GM18511 (cell line): ENCODE measurements around the gene EDRF1.
"Not testable (repeated sequence)": the region's sequence is repeated elsewhere in the genome, so short reads cannot be mapped to it uniquely, and the experiment has no call there.

Experiments
- ATAC-seq: cut with Tn5 transposase; IDR thresholded peaks from one replicate; pipeline ENCODE4 v1.9.1; 2021; ENCODE audit warnings: mild to moderate bottlenecking, moderate library complexity; ENCODE audit not compliant: unreplicated experiment

EDRF1 gene

GRCh38 chr10:125719173-125720001 lies at the start of gene EDRF1:
Gene EDRF1 (plus strand): TSS chr10:125719709. CDS start chr10:125719808, 99 bp downstream.
- ATAC-seq: peak; percentile 84

GRCh38 chr10:125672884-125673283 lies 46.6 kb upstream of the EDRF1 start:
- no peak for ATAC-seq

- no peak for ATAC-seq
These were observed 40.1 kb upstream of the EDRF1 start for GRCh38 chr10:125679436-125679835.

GRCh38 chr10:125683063-125683462 lies 36.4 kb upstream of the EDRF1 start, which contains the start of gene TEX36:
Gene TEX36 (minus strand): TSS chr10:125683163. CDS start chr10:125682989, 174 bp downstream.
- ATAC-seq: no peak

DNA sequence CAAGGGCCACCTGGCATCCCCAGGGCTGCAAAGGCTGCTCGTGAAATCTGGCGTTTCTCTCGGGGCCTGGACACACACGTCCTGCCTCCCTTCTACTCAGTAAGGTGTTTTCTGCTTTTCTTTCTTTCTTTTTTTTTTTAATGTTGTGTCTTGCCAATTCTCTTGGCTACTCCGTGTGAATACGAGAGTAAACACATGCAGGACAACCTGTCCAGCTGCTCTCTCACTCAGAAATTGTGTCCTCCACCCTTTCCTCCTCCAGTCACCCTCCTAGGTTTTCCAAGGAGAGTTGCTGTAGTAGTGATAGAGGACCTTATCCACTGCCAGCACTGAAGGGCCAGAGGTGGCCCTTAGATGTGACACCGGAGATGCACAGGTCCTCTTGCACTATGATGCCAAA lies 35.7 kb upstream of the EDRF1 start:
- no peak for ATAC-seq

GRCh38 chr10:125684581-125684980 lies 34.9 kb upstream of the EDRF1 start:
- ATAC-seq: no peak

DNA sequence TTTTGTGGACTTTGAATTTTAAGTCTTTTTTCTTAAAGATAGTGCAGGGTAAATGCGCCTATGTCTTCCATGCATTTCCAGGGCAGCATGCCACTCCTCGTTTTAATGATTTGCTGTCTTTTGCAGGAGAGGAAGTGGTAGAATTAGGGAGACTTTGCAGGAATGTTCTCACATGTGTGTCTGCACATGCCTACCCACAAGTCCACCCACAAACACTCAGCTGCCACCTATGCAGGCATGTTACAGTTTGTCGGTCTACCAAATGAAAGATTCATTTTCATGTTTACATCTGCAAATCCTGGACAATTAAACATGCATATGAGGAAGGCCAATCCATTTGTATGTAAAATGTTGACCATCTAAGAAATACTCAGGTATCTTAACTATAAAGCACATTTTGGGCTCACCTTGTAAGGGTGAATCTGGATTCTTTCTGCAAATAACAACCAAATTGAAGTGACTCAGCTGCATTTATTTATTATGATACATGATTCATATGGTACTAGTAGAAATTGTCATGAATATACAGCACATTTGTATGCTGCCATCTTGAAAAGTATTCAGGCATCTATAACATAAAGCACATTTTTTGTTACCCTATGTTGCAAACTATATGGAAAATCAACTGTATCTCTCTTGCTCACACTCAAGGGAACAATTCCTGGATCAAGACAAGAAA lies 31.9 kb upstream of the EDRF1 start:
- ATAC-seq: no peak

- no peak for ATAC-seq
These were observed 29.4 kb upstream of the EDRF1 start for GRCh38 chr10:125689955-125690569.

DNA sequence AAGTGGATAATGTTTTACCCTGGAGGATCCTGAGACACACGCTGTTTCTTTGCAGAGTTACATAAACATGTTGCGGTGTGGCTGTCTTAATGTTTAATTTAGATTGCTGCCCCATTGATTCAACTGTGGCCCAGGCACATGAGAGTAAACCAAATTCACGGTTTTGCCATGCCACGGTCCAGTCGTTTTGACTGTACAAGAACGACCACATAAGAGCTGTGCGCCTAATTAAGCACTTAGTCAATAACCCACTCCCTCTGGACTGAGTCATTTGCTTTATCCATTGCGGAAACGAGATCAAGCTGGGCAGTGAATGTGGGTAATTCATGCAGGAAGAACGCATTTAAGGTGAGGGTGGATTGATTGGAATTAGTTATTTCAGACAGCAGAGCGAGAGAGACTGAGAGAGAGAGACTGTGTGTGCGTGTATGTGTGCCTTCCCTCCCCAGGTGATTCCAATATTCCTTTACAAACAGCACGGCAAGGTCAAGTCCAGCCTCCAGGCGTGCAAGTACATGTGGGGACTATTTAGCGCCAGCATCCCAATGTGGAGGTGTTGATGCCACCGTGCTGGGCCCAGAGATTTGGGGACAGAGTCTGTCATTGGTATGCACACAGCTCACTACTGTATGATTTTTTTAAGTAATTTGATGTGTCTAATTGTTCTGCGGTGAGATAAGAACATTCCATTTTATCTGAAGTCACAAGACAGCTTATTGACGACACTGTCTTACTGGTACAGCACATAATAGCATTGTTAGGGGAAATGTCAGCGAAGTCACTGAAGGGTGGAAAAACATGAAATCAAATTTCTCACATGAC lies 28.1 kb upstream of the EDRF1 start:
- no peak for ATAC-seq

DNA sequence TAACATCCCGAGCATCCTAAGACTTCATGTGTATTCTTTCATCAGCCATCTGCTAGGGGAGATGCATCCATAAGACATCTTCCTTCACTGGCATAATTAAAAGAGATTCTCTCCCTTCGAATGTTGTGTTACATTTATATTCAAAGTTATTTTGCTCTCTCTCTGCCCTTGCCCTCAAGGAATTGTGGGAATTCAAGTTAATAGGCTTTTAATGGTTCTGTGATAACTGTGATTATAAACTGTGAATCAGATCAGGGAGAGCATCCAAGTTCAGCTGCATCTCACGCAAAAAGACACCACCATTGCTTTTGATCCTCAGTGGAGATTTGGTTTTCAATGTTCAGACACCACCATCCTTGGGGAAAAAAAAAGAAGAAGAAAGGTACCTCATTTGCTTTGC lies 27.3 kb upstream of the EDRF1 start:
- ATAC-seq: no peak

DNA sequence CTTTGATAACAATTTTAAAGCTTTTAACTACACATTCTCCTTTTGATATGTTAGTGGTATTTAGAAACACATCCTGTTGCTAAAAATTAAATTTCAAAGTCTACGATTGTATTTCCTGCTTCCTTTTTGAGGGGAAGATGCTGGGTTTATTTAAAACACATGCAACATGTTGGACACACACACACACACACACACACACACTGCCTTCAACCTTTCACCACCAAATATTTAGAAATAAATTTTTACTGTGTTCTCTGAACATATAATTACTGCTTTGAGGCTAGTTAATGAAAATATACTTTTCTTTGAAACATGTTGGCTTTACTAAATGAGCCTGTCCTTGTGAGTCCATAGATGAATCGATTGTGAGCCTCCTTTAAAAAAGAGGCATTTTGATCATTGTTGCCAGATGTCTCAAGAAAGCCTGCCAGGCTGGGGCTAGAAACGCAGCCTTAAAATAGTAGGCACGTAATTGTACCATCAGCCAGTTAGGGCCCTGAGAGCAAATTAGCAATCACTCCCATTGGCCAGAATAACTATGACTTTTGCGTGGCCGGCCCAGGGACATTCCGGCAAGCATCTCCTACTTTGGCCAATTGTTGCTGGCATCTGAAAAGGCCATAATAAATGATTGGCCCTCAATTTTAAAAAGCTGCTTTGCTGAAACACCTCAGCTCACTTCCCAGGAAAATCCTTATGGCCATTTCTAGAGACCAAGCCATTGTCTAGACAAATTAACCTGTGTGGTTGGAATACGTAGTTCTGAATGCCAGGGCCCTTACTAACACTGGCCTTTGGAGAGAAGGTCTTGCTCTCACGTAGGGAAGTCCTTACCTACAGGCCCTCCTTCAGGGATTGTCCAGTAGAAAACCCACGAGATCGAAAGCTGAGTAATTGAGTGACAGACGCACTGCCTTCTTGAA lies 26.6 kb upstream of the EDRF1 start:
- ATAC-seq: no peak

- ATAC-seq: no peak
These were observed 26.0 kb upstream of the EDRF1 start for GRCh38 chr10:125693524-125693847.

GRCh38 chr10:125694883-125695282 lies 24.6 kb upstream of the EDRF1 start:
- ATAC-seq: no peak

DNA sequence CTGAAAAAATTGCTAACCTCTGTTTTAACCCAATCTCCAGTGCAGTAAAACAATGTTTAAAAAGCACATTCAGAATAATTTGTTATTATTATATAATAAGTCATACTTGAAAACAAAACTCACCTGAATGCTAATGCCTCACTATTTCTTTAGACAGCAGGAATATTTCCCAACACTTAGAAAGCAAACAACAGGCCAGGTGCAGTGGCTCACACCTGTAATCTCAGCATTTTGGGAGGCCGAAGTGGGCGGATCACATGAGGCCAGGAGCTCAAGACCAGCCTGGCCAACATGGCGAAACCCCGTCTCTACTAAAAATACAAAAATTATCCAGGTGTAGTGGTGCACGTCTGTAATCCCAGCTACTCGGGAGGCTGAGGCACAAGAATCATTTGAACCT lies 22.6 kb upstream of the EDRF1 start:
- not testable (repeated sequence) for ATAC-seq

- no peak for ATAC-seq
These were observed 21.0 kb upstream of the EDRF1 start for GRCh38 chr10:125698481-125698998.

GRCh38 chr10:125699562-125700143 lies 19.9 kb upstream of the EDRF1 start:
- ATAC-seq: peak; percentile 52

GRCh38 chr10:125700355-125700911 lies 19.1 kb upstream of the EDRF1 start:
- ATAC-seq: no peak

GRCh38 chr10:125707541-125708468 lies 11.7 kb upstream of the EDRF1 start:
- peak; percentile 84 for ATAC-seq
